HG03025 (cell line): ENCODE results near the gene VAMP5.
A peak's percentile ranks its signal among the peaks of the same experiment; 100 is the strongest.
"Not testable (repeated sequence)": the region's sequence is repeated elsewhere in the genome, so short reads cannot be mapped to it uniquely, and the experiment has no call there.

Experiments used
- ATAC-seq: cut with Tn5 transposase; IDR thresholded peaks from one replicate; pipeline ENCODE4 v1.9.1; 2021; ENCODE audit warnings: mild to moderate bottlenecking, moderate library complexity; ENCODE audit not compliant: unreplicated experiment, low FRiP score

VAMP5 gene

DNA sequence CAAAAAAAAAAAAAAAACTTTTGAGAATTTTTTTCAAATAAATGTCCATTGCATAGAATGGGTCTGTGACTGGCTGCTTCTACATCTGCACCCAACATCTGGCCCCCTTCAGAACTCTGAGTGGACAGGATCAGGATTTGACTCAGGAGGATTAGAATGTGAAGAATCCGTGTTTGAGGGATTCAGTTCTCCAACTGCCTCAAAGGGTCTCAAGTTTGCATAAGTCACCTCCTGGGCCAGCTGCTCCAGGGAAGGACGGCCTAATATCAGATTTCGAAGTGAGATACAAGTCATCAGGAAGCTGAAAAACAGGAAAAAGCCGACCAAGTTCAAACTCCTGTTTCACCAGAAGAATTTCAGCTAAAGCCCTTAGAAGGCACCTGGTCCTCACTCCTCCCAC is 34.4 kb upstream of the VAMP5 start:
- no peak for ATAC-seq

DNA sequence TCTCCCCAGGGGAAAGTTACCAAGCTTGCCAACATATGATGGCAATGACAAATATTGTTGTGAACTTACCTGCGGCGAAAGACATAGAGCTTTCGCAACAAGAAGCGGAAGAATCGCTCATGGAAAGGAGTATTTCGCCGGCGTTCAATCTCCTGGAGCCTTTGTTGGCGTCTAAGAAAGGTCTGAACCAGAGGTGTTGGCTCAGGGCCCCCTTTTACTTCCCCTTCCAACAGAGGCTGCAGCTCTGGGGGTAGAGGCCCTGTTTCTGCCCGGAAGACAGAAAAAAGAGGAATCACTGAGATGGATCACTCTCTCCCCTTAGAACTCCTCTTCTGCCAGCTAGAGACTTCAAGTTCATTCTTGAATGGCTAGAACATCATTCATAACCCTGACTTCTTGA is 33.7 kb upstream of the VAMP5 start:
- no peak for ATAC-seq

DNA sequence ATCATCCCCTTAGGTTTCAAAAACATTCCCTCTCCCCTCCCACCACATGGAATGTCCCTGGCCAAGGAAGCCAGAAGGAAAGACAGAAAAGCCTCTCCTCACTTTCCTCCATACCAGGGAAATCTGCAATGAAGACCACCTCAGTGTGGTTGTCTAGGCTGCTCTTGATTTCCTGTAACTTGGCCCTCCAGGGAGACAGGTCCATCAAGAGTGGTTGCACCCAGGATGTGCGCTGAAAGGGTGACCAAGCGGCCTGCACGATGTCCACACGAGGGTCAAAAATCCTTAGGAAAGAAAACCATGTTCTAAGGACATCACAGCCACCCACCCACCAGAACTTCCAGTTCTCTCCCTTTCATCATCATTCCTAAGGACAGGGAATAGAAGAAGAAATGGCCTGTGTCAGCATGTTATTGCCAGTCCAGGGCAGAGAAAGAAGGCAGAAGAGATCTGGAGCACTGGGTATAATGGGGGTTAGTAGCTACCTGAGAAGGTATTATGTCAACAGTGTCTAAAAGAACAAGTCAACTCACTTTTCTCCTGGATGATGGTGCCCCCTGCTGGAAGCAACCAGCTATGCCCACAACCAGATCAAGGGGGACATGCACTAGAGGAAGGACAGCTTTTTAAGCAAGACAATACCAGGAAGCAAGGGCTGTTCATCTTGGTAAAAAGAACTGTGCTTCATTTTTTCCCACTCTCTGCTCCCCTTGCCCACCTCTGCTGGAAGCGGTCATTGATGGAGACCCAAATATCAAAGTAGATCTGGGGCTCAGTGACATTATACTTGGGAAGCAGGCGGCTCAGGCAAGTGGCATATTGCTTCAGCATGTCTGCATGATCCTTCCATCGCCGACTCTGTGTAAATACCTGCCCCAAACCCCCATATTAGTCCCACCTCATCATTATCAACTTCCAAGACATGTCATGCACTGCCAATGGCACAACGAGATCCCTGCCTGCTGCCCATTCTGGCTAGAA is 32.2 kb upstream of the VAMP5 start:
- no peak for ATAC-seq

DNA sequence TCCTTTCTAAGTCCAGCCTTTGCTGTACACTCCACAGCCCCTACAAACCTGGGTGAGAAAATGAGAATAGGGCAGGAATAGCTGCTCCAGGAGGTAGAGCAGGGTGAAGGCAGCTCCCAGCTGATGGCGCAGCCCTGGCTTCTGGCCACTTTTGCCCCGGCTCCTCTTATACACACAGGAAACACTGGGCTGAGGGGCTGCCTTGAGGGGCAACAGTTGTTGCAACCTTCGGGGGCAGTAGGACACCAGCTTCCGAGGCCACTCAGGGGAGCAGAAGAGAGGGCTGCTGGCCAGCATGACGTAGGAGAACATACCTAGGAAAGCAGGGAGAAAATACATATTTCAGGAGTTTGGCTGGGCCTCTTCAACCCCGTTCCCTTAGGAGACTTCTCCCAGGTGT is 31.0 kb upstream of the VAMP5 start:
- no peak for ATAC-seq

DNA sequence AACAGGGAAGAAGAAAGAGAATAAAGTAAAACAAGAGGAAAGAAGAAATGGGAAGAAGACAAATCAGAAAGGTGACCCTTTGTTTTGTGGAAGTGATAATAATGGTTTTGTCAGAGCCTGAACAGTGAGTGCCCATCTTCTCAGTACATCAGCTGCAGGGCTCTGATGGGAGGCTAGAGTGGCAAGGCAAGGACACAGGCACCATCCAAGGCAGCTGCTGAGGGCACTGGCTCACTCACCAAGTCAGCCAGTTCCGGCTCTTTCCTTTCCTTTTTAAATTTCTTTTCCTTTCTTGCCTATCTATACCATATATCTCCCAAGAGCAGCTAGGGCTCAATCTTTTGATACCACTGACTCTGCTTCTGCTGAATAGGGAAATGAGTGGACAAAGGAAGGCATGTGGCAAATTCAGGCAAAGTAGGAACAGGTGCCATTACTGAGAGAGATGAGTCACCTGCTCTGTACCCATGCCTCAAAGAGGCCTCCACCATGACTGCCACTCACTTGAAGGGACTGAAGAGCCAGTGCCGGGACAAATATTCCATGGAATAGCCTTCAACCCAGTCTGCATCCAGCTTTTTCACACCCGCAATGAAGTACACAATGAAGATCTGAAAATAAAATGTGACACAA is 29.1 kb upstream of the VAMP5 start:
- no peak for ATAC-seq

DNA sequence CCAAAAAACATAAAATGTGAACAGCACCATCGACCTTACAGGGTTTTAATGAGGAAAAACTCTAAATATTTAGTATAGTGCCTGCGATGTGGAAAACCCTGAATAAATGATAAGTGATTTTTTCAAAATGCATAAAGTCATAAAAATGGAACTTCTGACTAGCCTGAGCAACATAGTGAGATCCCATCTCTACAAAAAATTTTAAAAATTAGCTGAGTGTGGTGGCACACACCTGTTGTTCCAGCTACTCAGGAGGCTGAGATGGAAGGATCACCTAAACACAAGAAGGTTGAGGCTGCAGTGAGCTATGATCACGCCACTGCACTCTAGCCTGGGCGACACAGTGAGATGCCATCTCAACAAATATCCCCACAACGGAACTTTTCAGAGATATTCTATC is 27.1 kb upstream of the VAMP5 start:
- ATAC-seq, result no peak

DNA sequence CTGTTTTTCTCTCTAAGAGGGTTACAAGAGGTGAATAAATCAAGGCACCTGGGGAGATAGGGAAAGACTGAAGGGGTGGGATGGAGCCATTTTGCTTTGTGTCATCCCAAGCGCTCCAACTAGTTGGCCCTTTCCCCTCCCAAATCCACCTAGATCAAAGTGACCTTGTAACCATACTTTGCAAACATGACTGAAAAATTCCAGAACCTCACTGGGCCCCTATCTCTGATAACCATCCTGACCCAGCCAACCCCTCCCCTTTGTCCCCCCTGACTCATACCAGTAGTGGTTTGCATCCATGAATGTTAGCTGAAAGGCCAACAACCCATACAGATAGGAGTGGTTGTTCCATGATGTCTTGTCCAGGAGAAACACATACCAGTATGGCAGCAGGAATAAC is 26.1 kb upstream of the VAMP5 start:
- no peak for ATAC-seq

DNA sequence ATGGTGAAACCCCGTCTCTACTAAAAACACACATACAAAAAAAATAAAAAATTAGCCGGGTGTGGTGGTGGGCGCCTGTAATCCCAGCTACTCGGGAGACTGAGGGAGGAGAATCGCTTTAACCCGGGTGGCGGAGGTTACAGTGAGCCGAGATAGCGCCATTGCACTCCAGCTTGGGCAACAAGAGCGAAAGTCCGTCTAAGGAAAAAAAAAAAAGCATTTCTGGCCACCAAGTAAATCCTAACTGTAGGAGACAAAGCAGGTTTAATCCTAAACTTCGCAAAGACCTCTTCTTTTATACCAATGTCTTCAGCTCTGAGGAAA is 23.9 kb upstream of the VAMP5 start:
- not testable (repeated sequence) for ATAC-seq

DNA sequence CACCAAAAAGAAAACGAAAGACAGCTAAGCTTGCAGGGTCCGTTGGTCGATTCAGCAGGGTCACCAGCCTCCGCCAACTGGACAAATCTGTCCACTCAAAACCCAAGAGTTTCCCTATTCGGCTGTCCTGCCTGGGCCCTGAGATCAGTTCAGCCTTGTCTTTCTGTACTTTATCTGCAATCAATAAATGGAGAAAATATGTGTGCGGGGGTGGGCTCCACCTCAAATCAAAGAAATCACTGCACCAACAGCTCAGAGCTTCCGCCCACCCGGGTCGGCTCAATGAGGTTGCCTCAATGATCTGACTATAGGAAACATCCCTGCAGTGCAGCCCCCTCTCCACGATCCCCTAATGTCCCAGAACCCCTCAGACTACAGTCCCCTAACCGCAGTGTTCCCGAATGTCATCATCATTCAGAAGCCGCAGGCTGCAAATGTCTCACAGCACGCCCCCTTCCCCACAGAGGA is 23.4 kb upstream of the VAMP5 start:
- ATAC-seq, result peak; percentile 7

DNA sequence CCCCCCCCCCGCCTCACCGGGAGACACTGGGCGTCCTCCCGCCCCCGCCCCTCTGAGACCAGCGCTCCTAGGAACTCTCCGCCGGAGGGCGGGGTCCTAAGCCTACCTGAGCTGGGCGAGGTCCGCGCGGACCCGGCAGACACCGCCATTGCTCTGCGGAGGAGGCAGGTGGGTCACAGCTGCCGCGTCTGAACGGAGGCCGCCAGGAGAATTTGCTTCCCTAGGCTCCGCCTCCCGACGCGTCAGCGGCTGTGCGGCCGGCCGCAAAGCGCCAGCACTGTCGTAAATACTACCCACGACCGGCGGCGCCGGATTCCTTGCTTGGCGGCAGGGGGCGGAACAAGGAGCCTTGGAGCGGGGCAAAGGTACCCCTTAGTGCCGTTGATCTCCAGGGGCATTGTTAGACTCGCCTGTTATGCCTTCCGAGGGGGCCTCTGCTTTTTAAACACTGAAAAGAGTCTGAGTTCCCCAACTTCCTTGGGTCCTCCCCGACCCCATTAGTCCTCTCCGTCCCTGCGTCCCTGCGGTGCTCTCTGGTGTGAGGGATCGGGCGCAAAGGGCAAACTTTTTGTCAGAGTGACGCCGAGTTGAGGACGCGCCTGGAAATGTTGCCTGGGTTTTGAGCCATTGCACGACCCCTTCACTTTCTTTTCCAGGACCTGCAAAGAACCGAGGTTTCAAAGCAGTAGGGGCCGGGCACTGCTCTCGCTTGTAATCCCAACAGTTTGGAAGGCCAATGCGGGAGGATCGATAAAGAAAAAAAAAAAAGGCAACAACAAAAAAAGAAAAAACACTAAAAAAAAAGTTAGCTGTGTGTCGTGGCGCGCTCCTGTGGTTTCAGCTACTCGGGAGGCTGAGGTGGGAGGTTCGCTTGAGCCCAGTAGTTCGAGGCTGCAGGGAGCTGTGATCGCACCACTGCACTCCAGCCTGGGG is 22.7 kb upstream of the VAMP5 start, which contains the start of gene GGCX:
TSS of gene GGCX (minus strand) at position 214 of the 933 bp plus-strand sequence. CDS start at position 149, 65 bp downstream.
- ATAC-seq, result peak; percentile 84

DNA sequence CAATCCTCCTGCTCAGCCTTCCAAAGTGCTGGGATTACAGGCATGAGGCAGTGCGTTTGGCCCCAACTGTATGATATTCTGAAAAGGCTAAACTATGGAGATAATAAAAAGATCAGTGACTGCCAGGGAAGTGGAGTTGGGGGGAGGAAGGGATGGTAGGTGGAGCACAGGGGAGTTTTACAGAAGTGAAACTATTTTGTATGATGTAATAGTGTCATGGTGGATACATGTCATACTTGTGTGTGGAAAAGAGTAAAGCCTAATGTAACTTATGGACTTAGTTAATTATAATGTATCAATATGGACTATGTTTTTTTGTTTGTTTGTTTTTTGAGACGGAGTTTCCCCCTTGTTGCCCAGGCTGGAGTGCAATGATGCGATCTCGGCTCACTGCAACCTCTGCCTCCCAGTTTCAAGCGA is 20.1 kb upstream of the VAMP5 start:
- no peak for ATAC-seq

DNA sequence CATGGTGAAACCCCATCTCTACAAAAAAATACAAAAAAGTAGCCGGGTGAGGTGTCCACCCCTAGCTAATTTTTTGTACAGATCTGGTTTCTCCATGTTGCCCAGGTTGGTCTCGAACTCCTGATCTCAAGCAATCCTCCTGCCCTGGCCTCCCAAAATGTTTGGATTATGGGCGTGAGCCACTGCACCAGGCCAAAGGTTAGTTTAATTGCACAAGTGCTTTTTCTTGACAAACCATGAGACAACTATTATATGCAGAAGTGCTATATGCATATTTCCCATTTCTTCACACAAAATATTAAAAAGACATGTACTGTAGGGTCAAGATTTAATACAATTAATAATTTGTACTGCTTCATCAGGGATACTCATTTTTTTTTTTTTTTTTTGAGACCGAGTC is 18.0 kb upstream of the VAMP5 start:
- no peak for ATAC-seq

DNA sequence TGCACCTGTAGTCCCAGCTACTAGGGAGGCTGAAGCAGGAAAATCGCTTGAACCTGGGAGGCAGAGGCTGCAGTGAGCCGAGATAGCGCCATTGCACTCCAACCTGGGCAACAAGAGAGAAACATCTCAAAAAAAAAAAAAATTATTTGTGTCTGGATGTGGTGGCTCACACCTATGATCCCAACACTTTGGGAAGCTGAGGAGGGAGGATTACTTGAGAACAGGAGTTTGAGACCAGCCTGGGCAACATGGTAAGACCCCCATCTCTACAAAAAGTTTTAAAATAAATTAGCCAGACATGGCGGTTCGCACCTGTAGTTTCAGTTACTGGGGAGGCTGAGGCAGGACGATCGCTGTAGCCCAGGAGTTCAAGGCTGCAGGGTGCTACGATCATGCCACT is 8.5 kb upstream of the VAMP5 start:
- no peak for ATAC-seq

DNA sequence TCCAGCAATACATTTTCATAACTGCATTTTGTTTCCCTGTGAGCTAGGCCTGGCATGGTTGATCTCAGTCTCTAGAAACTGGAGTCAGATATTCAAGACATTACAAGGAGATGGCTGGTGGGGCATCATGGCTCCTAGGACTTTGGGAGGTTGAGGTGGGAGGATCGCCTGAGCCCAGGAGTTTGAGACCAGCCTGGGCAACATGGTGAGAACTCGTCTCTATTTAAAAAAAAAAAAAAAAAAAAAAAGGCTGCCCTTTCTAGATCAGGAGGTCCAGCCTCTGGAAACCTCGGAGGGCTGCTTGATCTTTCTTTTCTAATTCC is 7.2 kb upstream of the VAMP5 start:
- no peak for ATAC-seq

DNA sequence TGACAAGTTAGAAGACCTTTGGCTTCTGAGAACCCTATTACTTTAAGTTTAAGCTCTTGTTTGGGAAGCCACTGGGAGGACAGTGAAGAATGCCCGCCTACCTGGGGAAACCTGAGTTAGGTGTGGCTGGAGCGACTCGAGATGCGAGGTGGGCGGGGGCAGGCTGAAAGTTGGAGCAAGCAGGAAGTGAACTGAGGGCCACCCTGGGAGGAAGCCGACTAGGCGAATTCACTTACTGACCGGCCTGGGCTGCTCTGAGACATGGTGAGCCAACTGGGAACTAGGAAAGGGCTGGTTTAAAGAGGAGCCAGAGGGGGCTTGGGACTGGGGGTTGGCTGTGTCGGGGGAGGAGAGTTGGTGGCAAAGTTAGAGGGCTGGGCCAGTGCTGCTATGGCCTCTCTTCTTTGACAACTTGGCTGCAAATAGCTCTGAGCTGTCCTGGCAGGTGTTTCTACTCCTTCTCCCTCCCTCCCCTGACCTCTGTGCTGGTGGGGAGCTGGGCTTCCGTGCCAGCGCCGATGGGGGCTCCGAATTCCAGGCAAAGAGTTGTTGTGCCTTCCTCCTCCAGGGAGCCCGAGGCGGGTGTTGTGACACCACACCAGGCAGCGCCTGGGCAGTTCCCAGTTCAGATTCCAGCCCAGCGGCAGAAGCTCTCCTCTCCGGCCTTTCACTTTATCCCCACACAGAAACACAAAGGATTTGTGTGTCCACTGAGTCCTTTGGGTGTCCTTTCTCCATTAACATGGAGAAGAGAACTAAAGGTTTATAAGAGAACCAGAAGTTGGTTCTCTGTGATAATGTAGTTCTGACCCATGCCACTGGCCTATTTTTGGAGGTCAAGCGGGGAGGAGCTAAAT is 6.6 kb upstream of the VAMP5 start, which contains the start of gene VAMP8:
TSS of gene VAMP8 (plus strand) at position 201 of the 857 bp plus-strand sequence. CDS start at position 262, 61 bp downstream.
- peak; percentile 64 for ATAC-seq

DNA sequence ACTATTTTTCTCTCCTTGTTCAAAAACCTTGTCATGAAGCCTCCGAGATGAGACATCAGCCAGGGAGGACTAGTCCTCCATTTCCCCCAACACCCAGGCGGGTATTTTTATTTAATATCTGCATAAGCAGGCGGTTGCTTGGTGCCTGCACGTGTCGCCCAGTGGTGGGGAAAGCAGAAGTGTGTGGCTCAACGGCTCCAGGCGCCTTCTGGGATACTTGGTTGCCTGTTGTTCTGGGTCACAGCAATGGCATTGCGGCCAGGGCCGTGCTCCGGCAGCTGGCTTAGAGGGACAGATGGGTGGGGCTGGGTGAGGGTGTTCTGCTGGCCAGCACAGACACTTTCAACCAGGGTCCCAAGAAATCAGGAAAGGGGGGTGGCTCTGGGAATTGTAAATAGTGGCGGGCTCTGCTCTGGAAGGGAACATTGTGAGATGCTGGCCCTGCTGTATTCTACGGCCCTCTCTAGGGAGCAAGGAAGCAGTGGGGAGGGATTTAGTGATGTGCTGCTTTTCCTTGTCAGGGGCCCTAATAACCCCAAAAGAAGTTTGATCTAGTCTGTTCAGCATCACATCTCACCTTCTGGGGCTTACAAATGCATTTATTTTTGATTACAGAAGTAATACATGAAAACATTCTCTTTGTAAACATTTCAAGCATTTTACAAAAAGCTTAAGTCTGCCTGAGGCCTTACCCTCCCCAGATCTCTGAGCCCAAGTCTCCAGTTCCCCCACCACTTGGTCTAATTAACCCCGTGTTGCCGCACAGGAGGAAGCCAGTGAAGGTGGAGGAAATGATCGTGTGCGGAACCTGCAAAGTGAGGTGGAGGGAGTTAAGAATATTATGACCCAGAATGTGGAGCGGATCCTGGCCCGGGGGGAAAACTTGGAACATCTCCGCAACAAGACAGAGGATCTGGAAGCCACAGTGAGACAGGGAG is 5.7 kb upstream of the VAMP5 start:
- no peak for ATAC-seq

DNA sequence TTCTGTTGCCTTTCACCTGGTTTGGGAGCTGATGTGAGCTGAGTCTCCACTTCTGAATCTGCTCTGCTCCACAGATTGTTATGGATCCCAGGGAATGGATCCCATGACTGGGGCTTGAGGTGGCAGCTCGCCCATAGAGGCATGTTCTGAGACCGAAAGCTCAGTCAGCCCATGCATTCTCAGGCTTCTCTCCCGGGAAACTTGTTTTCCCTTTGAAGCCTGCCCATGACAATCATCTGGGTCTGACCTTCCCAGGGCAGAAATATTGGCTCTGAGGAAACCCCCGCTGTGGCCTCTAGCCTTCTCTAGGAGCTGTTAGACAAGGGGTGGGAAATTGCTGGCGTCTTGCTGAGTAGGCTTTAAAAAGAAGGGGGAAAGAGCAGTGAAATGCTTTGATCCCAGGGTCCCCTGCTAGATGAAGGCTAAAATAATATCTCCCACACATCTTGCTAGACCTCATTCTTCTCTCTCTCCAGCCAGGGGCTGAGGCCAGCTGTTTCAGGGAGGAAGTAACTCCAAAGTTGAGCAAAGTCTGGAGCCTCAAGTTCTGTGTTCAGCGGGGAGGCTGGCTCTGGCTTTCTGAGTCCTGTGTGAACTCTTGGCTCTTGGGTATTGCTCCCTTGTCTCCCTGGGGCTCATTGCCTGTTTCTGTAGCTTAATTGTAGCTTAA is 4.8 kb upstream of the VAMP5 start:
- no peak for ATAC-seq

DNA sequence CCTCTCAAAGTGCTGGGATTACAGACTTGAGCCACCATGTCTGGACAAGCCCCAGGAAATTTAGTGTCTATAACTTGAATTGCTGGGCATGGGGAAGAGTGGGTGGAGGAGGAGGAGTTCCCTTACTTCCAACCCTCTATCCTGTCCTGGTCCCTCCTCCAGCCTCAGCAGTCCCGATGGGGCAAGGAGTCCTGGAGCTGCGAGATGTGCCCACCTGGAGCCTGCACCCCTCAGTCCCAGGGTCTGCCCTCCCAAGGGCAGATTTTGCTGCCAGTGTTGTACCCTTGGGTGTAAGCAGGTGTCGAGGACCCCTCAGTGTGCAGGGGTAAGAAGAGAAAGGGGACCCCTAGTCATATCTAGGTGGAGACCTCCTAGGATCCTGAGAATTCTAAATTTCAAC is 4.0 kb upstream of the VAMP5 start:
- no peak for ATAC-seq
